GM18867 (cell line): ENCODE data around the gene GPHB5.
"Not testable (repeated sequence)": the region's sequence is repeated elsewhere in the genome, so short reads cannot be mapped to it uniquely, and the experiment has no call there.

Experiments used
- ATAC-seq: cut with Tn5 transposase; IDR thresholded peaks from one replicate; pipeline ENCODE4 v1.9.1; 2021; ENCODE audit warnings: mild to moderate bottlenecking, moderate library complexity; ENCODE audit not compliant: unreplicated experiment

Gene GPHB5

GRCh38 chr14:63318835-63319234, at the start of gene GPHB5:
Gene GPHB5 (minus strand): TSS chr14:63318935. CDS start chr14:63317849, 1,086 bp downstream.
- no peak for ATAC-seq

GRCh38 chr14:63367742-63368364, 49.1 kb upstream of the GPHB5 start:
- no peak for ATAC-seq

- ATAC-seq: no peak
Observed at GRCh38 chr14:63362389-63362819, 43.7 kb upstream of the GPHB5 start.

- no peak for ATAC-seq
Observed at GRCh38 chr14:63361790-63362189, 43.1 kb upstream of the GPHB5 start.

GRCh38 chr14:63357841-63358240, 39.1 kb upstream of the GPHB5 start:
- ATAC-seq: no peak

- ATAC-seq: no peak
Observed at GRCh38 chr14:63345826-63346225, 27.1 kb upstream of the GPHB5 start.

- ATAC-seq: no peak
Observed at GRCh38 chr14:63344336-63344735, 25.6 kb upstream of the GPHB5 start.

GRCh38 chr14:63343878-63344277, 25.1 kb upstream of the GPHB5 start:
- ATAC-seq: no peak

- ATAC-seq: no peak
Observed at GRCh38 chr14:63342371-63342770, 23.6 kb upstream of the GPHB5 start.

GRCh38 chr14:63328787-63329737, 10.3 kb upstream of the GPHB5 start:
- ATAC-seq: no peak

GRCh38 chr14:63326840-63327239, 8.1 kb upstream of the GPHB5 start:
- no peak for ATAC-seq

GRCh38 chr14:63322897-63323573, 4.3 kb upstream of the GPHB5 start:
- no peak for ATAC-seq

GRCh38 chr14:63322472-63322871, 3.7 kb upstream of the GPHB5 start:
- no peak for ATAC-seq

GRCh38 chr14:63308723-63309317, 9.9 kb downstream of the GPHB5 start:
- peak; percentile 70 for ATAC-seq

- not testable (repeated sequence) for ATAC-seq
Observed at GRCh38 chr14:63304429-63304828, 14.3 kb downstream of the GPHB5 start.

GRCh38 chr14:63301891-63302534, 16.7 kb downstream of the GPHB5 start:
- no peak for ATAC-seq

GRCh38 chr14:63300854-63301253, 17.9 kb downstream of the GPHB5 start:
- no peak for ATAC-seq

GRCh38 chr14:63299351-63300110, 19.2 kb downstream of the GPHB5 start:
- ATAC-seq: no peak

GRCh38 chr14:63297372-63298063, 21.2 kb downstream of the GPHB5 start:
- ATAC-seq: no peak
